GM10266 (cell line): Measurements from ENCODE around the gene CANX.

Experiments used
- DNase-seq: peaks from one replicate; pipeline ENCODE4 v3.0.0; 2012; ENCODE audit errors: extremely low spot score
- TF ChIP-seq, protein P1 (sequence below): IDR thresholded peaks from 2 replicates; pipeline ENCODE4 v1.5.1; 2012; ENCODE audit warnings: mild to moderate bottlenecking, low read depth; ENCODE audit not compliant: control insufficient read depth, insufficient read depth; ENCODE audit errors: missing control alignments

Gene CANX

DNA sequence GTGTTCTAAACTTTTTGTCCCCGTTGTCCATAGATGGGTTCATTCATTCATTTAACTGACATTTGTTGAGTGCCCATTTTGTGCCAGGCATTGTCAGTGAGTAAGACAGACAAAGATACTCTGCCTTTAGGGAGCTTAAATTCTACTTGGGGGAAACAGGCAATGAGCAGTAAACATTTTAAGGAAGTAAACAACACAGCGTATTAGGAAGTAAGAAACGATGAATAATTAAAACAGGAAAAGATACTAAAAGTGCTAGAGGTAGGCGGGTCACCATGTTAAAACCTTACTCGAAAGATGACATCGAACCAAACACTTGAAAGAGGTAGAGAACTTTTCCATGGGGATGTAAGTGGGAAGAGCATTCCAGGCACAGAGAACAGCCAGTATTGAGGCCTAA, 28.3 kb downstream of the CANX start:
- no peak for DNase-seq
- TF ChIP-seq, protein P1, sequence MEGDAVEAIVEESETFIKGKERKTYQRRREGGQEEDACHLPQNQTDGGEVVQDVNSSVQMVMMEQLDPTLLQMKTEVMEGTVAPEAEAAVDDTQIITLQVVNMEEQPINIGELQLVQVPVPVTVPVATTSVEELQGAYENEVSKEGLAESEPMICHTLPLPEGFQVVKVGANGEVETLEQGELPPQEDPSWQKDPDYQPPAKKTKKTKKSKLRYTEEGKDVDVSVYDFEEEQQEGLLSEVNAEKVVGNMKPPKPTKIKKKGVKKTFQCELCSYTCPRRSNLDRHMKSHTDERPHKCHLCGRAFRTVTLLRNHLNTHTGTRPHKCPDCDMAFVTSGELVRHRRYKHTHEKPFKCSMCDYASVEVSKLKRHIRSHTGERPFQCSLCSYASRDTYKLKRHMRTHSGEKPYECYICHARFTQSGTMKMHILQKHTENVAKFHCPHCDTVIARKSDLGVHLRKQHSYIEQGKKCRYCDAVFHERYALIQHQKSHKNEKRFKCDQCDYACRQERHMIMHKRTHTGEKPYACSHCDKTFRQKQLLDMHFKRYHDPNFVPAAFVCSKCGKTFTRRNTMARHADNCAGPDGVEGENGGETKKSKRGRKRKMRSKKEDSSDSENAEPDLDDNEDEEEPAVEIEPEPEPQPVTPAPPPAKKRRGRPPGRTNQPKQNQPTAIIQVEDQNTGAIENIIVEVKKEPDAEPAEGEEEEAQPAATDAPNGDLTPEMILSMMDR, result no peak

GRCh38 chr5:179729303-179729702, 30.5 kb downstream of the CANX start:
- no peak for DNase-seq
- TF ChIP-seq, protein P1, result no peak

- TF ChIP-seq, protein P1, result no peak
- DNase-seq, result no peak
Measured at GRCh38 chr5:179729727-179730126, 31.0 kb downstream of the CANX start.

DNA sequence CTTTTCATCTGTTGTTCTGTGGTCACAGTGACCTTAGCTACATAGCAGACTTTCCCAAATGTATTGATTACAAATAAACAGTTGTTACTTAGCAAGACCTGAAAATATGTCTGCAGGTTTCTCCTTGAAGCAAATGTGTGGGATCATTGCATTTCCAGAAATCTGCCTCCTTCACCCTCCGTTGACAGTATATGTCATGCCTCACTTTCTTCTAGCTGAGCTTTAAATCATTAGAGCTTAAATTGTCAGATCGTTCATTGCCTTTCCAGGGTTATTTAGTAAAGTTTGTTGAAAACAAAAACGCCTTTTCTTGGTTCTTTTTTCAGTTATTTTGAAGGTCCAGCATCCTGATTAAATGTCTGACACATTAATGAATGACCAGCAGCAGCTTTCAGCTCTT, 31.6 kb downstream of the CANX start:
- TF ChIP-seq, protein P1, result no peak
- no peak for DNase-seq

- no peak for DNase-seq
- TF ChIP-seq, protein P1, result no peak
Measured at GRCh38 chr5:179730852-179731251, 32.1 kb downstream of the CANX start.

- TF ChIP-seq, protein P1, result no peak
- DNase-seq, result peak; percentile 50
Measured at GRCh38 chr5:179731791-179732411, 33.1 kb downstream of the CANX start.

GRCh38 chr5:179732412-179732917, 33.7 kb downstream of the CANX start, which contains the start of gene MAML1:
MAML1 (plus strand) TSS chr5:179732822; CDS start chr5:179733113, 291 bp downstream.
- peak; percentile 100 for DNase-seq
- TF ChIP-seq, protein P1, result no peak
